Body of pancreas (tissue), 4 donors: Measurements from ENCODE around the gene MYH15.

Experiments used
- POLR2A ChIP-seq, 3 donors: fragments of 450-650 bp; IDR thresholded peaks; one replicate each; pipeline ENCODE4 v1.6.1; 2016; ENCODE audit warnings: antibody characterized with exemption in 3 of 3, mild to moderate bottlenecking in 2 of 3
- TF ChIP-seq, protein P1 (sequence below), 7 experiments: fragments of 450-650 bp in 4 of 7; fragments of 200-600 bp in 3 of 7; sonication (generic) in 3 of 7; IDR thresholded peaks; one replicate each; pipeline ENCODE4 v1.5.1; 2016 to 2019; ENCODE audit warnings: antibody characterized with exemption in 7 of 7

DNA sequence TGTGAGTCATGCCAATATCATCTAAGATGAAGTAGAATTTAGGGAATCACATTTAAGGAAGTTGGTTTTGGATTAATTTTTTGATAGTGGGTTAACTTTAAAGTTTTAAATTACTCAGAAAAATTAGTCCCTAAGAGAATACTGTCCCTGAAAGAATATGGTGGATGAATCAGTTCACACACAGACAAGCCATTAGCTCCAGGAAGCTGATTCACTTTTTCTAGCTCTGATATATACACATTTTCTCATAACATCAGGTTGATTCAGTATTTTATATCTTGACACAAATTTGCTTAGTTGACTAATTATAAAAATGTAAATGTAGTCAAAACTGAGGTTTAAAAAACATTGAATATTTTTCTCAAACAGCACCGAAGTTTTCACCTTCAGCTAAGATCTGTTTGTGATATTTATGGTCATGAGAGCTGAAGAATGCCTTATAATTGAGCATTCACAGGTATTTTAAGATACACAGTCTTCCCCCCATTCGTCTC lies 55.1 kb downstream of the MYH15 start:
- TF ChIP-seq POLR2A (IDR thresholded peaks at IDR 0.05): no peak
- TF ChIP-seq, protein P1, sequence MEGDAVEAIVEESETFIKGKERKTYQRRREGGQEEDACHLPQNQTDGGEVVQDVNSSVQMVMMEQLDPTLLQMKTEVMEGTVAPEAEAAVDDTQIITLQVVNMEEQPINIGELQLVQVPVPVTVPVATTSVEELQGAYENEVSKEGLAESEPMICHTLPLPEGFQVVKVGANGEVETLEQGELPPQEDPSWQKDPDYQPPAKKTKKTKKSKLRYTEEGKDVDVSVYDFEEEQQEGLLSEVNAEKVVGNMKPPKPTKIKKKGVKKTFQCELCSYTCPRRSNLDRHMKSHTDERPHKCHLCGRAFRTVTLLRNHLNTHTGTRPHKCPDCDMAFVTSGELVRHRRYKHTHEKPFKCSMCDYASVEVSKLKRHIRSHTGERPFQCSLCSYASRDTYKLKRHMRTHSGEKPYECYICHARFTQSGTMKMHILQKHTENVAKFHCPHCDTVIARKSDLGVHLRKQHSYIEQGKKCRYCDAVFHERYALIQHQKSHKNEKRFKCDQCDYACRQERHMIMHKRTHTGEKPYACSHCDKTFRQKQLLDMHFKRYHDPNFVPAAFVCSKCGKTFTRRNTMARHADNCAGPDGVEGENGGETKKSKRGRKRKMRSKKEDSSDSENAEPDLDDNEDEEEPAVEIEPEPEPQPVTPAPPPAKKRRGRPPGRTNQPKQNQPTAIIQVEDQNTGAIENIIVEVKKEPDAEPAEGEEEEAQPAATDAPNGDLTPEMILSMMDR (IDR thresholded peaks at IDR 0.05): no peak
